SW 1271 (cell line): ENCODE data around the gene MAGOH.

Source experiments
- DNase-seq, 2 experiments: peaks; one replicate each; lab custom pipeline; 2025; lab: John Stamatoyannopoulos, UW

The MAGOH gene

DNA sequence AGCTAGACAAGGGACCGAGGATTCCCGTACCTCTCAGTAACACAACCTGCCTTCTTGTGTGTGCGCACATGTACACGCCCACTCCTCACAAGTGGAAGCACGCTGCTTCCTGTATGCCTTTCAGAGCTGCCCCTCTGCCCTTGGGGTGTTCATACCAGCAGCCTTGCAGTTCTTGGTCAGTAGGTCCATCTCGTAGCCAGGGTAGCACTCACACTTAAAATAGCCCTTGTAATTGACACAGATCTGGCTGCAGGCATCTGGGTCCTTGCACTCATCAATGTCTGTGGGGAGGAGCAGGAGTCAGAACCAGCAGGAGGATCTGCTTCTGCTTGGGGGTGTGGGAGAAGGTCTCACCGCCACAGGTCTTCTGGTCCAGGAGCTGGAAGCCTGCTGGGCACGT, 32.6 kb upstream of the MAGOH start:
- no peak for DNase-seq

DNA sequence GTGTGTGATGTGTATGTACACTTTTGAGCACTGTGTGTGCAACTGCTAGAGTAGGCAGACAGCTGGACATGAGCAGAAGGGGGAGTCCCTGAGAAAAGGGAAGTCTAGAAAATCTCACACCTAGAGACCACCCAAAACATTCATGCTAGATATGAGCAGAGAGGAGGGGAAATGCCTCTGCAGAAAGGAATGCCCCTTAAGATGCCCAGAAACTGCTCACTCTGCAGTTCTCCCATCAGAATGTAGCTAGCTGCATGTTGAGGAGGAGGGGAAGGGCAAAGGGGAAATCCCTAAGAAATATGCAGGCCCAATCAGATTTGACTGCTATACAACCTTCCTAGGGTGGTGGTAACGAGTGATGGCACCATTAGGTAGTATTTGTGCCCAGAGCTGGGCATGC, 31.8 kb upstream of the MAGOH start:
- DNase-seq: no peak

DNA sequence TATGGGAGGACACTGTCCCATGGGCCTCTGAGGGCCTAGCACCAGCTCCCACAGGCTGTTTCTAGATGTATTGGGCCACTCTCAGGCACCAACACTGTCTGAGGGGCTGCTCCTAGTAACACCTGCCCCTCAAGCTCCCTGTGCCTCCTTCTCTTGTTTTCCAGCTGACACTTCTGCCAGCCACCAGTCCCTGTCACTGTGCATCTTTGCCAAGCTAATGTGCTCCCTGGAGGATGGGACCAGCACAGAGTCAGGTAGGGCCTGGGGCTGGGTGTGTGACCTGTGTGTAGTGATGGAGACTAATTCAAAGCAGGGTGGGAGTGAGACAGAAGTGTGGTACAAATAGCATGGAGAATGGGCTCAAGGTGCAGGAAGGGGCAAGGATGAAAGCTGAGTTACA, 29.4 kb upstream of the MAGOH start:
- no peak for DNase-seq

DNA sequence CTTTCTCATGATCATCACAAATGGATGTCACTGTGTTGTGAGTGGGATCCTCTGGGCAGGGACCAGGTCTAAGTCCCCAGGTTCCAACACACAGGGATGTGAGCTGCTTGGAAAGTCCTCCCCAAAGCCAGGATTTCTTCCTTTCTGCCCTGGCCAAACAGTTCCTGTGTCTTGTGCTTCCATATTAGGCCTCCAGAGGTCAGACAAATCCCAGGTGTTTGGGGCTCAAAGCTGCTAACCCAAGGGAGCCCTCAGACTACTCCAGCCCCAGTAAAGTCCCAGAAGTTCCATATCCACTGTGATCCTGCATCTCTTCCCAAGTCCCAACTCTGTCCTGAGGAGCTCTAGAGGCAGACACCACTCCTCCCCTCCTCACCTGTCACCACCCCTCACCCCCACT, 27.7 kb upstream of the MAGOH start:
- DNase-seq: no peak

DNA sequence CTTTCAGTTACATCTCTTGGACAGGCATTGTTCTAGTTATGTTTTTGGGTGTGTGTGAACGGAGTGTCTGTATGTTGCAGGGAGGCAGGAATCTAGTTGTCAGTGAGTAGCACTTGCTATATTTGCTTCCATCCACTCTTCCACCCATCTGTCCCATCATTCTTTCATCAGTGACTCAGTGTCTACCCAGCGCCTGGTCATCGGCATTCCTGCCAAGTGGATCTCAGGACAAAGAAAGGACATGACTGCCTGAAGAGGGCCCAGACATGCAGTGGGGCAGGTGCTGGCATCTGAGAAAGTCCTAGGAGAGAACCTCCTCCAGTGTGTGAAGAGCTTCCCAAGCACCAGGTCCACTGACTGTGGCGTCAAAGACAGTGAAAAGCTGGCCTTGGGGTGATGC, 27.3 kb upstream of the MAGOH start:
- no peak for DNase-seq

DNA sequence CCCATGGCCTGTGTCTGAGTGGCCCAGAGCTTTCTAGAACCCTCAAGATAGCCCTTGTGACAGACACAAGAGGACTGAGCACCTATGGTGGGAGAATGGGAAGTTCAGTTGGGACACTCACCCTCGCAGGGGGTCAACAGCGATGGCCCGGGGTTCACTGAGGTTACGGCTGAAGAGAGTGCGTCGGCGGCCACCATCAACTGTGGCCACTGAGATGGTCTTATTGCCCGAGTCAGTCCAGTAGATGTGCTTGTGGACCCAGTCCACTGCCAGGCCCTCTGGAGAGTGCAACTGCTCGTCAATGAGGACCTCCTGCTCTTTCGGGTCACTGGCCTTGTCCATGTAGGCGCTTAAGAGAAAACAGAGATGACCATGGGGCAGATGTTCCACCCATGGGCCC, 25.7 kb upstream of the MAGOH start:
- no peak for DNase-seq

DNA sequence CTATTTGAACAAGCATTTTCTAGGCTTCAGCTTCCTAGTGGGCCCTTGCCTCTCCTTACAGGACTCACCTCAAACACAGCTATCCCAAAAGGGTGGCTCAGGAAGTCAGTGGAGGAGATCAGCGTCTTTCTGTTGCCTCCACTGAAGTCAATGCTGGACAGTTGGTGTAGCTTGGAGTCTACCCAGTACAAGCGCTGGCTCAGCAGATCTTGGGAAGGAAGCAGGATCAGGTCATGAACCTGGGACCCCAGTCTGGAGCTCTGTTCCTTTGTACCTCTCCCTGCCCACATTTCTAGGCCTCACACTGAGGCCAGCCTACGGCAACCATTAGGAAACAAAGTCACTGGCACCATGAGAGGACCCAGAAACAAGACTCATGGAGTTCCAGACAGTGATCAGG, 23.7 kb upstream of the MAGOH start:
- DNase-seq: no peak

DNA sequence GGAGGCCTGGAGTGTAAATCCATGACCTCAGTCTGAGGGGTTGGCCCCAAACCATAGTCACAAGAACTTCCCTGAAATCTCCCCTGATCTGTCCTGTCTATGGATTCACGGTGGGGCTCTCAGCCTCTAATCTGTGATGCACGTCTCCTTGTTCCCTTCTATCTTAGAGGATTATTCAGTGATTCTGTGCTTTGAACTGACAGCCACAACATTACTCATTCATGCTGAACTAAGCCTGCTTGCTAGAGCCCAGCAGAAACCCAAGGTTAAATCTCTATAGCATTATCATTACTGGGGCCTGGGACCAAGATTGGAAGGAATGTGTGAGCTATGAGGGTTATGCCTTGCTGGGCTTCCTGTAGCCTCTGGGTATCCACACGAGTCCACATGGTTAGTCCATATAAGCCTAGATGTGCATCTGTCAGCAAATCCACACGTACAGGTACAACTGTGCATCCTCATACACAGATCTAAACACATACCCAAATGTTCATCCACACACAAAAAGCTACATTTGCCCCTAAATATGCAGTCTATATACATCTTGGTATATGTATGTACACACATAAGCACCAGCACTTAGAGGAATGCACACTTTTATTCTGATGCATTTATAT, 22.4 kb upstream of the MAGOH start:
- no peak for DNase-seq

DNA sequence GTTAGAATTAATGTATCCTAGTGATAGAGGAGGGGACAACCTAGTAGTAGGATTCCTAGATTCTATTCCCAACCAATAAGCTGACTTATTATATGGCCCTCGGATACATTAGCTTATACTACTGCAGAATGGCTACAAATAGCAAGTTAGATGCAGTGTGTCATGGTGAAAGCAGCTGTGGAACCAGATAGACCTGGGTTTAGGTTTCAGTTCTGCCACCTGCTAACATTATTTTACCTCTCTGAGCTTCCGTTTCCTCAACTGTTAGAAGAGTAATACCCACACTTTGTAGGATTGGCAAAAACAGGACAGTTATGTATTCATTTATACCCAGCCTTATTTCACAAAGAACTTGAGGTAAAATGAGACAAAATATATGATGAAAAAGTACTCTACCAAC, 21.6 kb upstream of the MAGOH start:
- no peak for DNase-seq

DNA sequence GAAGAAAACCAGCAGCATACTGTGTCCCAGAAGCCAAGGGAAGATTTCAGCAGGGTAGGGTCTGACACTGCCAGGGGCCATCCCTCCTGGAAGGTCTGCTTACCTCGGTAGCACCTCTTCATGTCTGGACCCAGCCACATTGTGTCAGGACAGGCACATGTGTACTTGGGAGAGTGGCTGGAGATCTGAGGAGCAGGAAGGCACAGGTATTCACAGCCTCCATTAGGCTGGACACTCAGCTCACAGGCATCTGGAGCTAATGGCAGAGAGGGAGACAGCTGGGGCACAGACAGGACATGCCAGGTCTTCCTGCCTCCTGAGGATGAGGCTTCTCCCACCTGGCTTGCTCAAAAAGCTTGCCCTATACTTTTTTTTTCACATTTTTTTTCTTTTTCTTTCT, 19.9 kb upstream of the MAGOH start:
- no peak for DNase-seq

DNA sequence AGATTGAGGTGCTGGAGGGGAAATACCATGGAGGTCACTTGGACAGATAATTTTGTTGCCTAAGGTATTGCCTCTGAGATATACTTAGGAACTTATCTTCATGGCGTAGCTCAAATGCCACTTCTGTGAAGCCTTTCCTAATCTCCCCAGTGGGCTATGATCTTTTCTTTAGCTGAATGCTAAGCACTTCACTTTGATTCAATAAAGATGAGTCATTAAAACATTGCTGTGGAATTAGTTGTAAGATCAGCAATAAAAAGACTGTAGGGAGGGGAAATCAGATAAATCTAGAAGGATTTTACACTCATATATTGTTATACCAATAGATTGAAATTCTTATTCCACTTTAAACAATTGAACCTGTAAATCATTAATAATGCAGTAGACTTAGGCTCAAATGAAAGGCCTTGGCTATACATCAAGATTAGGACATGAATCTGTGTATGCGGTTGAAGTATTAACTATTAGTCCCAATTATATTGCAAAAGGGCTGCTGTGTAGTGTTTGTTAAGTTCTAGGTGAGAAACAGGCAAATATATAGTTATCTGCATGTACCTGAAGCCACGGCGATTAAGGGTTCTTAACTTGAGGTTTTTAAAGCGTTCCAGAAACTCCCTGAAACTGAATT, 19.2 kb upstream of the MAGOH start:
- DNase-seq: no peak

DNA sequence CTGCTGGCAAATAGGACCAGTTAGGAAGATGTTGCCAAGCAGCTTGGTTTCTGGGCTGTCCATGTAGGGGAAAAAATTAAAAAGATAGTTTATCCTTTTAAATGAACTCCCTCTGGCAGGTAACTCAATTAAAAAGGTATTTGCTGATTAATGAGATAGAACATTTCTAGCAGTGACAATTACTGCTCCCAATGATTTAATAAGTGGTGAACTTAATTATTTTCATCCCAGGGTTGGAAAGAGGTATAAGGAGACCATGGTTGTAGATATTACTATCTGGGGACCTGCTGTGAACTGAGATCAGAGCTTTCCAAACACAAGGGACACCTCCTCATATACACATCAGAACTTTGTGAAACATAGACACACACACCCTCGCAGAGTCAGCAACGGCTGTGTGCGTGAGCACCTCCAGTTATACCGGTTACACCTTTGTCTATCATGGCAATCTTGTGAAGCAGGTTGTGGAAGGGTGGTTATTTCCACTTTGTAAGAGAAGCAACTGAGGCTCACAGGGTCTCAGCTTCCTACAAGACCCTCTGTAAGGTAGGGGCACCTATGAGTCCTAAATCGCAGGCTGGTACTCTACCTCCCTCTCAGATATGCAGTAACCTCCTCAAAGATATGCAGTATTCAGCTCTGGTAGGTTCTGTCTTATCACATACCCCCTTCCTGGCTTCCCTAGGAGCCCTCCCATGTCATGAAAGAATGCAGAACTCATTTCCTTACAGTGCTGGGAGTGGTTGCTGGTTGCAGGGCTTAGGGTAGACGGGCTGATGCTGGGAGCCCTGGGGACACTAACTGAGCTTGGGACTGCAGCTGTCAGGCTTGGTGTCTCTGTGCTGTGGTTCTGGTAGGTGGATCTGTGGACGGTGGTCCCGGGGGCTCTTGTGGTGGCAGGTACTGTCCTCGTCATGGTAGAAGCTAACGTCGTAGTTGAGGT, 18.5 kb upstream of the MAGOH start:
- DNase-seq: no peak

DNA sequence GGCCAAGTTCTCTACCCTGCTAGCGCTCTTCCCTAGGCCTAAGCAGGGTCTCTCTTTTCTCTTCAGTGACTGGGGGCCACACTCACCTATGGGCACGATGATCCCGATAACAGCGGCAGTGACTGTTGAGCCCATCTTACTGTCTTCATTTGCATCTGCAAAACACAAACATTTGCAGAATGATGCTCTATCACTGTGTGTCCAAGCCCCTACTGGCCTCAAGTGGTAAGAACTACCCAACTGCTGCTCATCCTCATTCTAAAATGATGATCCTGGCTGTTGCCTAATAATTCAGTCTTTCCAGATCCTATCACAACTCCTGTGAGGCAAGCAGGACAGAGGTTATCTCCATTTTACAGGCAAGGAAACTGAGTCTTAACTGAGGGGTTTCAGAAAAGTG, 16.7 kb upstream of the MAGOH start:
- DNase-seq: no peak

DNA sequence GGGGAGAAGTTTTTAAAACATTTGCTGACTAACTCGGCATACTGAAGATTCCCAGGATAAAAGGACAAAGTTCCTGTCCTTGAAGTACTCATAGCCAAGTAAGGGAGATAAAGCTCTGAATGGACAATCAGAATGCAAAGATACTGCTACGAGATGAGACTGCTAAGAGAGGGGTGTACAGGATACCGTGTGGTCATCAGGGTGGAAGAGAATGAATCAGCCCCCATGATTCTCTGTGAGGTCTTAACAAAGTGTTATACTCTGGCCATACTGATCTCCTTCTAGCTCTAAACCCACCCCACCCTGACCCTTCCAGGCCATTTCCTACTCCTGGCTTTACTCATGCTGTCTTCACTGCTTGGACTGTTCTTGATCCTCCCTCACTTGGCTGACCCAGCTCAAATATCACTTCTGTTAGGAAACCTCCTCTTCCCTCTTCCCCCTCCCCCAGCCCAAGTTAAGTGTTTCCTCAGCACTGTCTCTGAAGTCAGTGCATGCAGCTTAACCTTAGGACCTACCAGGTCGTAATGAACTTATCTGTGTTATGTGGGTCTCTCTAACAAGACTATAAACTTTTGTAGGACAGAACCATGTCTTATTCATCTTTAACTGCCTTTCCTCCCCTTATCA, 15.8 kb upstream of the MAGOH start:
- no peak for DNase-seq

DNA sequence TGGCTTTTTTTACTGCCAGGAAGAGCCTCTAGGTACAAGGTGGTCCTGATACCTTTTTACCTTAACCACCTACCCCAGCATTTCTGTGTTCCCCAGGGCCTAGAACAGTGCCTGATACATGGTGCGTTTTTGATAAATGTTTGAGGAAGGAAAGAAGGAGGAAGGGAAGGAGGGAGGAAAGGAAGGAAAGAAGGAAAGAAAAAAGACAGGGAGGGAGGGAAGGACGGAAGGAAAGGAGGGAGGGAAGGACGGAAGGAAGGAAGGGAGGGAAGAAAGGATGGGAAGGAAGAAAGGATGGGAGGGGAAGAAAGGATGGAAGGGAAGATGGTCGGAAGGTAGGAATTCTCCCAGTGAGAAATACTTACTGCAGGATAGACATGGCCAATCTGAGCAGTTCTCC, 12.0 kb upstream of the MAGOH start:
- DNase-seq: no peak

DNA sequence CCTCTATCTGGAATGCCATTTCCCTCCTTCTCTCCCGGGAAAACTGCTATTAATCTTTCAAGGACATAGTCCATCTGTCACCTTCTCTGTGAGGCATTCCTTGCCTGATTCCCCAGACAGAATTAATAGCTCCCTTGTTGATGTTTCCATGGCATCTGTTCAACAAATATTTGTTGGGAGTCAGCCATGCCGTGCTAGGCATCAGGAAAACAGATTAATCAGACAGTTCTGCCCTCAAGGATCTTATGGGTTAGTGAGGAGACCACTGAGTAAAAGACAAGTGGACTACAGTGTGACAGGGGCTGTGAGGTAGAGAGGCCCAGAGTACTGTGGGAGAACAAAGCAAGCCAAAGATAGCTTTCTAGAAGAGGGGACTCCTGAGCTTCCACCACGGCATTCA, 11.4 kb upstream of the MAGOH start:
- no peak for DNase-seq

DNA sequence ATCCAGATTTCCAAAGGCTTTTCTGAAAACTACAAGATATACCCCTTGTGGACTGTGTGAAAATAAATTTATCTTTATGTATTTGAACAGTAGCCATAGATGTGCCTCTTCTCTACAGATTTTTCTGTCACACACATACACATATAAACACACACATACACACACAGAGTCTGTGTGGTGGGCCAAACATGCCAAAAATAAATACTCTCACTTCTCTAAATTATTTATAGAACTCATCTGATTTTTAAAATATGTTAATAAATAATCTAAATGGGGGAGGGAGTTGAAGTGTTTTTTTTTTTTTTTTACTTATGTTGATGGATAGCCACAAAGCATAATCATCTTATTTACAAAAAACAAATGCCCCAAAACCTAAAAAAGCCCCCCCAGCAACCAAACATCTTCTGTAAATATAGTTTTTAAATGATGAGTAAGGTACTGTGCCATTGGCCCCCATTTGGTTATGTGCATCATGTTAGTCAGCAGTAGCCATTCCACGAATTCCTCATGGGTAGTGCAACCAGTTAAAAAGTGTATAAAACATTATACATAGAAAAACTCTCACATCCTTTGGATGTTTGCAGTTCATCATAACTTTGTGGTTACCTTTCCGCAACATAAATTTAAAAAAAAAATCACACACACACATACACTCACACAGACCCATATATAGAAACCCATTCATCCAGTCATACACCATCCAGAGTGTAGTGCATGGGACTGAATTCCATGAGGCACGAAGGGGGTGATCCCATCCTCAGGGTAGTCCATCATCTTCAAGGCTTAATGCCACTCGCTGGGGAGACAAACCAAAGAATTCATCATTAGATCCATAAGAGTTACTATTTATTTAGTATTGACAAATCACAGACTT, 8.2 kb upstream of the MAGOH start:
- no peak for DNase-seq

DNA sequence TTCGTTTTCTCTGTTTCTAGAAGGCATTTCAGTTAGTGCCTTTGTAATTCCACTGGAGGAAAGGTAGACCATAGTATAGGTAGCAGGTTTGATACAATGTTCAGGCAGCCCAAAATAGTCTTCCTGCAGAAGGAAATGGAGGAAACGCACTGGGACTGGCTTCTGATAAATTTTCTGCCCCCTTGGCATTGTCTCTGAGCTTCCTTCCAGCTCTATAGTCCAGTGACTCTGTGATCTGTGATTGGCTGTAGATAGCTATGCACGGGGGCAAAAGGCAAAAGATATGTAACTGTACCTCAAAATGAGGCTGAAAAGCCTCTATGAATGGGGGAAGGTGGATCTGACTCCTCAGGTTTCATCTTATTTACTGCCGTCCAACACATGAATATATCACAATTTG, 5.8 kb upstream of the MAGOH start:
- no peak for DNase-seq

DNA sequence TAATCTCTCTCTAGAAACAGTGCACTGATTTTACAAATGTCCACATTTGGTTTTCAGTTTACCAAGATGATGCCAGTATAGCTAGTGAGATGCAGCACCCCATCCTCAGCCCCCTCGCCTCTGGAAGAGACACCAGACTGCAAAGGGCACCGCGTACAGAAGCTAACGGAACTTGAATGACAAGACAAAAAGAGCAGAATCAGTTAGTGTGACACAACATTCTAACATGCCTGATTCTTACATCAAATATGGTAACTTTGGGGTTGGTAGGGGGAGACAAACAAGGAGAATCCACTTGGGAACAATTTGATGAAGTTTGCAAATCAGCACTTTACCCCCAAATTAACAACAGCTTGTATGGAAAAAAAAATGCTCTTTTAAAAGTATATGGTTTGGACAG, 4.1 kb upstream of the MAGOH start:
- no peak for DNase-seq

DNA sequence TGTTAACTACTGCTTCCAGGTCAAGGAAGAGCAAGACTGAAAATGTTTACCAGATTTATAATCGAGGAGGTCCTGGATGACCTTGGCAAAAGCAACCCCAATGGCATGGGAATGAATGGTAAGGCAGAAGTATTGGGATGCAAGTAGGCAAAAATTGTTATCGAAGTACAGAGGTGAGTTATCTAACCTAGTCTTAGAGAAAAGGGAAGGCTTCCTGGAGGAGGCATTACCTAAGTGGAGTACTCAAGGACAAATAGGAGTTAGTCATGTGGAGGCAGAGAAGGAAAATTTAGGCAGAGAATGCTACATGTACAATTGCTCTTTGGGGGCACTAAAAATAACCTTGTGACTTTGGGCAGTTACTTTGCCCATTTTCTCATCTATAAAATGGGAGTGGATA, 3.5 kb upstream of the MAGOH start:
- no peak for DNase-seq

DNA sequence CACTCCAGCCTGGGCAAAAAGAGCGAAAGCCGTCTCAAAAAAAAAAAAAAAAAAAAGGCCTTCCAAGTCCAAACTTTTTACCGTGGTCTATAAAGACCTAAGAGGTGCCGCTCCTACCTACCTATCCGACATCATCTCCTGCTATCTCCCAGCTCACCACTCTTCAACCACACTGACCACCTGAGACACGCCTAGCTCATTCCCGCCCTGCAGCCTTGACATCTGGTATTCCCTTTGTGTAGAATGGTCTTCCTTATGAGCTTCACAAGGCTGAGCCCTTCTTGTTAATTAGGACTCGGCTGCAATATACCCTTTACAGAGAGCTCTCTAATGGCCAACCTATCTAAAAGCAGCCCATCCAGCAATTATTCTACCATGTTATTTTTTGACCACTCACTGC, 680 bp downstream of the MAGOH start:
- no peak for DNase-seq

DNA sequence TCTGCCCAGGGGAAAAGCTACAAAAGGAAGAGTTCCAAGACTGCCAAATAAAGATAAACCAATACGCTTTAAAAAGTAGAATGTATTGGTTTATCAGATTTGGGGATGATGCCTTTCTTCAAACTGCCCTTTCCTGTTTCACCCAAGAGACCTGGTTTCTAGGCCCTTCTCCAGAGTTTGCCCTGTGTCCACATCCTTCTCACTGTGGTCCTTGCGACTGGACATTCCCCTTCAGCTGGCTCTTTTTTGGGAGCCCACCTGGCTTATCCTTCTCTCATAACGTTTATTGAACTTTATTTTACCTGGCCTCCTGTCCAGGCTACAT, 17.4 kb downstream of the MAGOH start:
- no peak for DNase-seq
